ENCODE data around the gene TLR9.

Gene TLR9

GRCh38 chr3:52240886-52241370 lies 15.5 kb upstream of the TLR9 start:
- TF ChIP-seq CREB1 (IDR thresholded peaks at IDR 0.05; ENCODE audit: low read depth) (no peak), RAD21 (IDR thresholded peaks at IDR 0.05; ENCODE audit: low read depth) (no peak), CEBPB (IDR thresholded peaks at IDR 0.05) (0 out of 2 replicates have a peak, but pooled peaks have one; percentile 11), NFIC (IDR thresholded peaks at IDR 0.05) (peak; percentile 76), USF1 (IDR thresholded peaks at IDR 0.05) (no peak), EP300 (IDR thresholded peaks at IDR 0.05; ENCODE audit: borderline replicate concordance) (no peak)
- TF ChIP-seq, protein P1, sequence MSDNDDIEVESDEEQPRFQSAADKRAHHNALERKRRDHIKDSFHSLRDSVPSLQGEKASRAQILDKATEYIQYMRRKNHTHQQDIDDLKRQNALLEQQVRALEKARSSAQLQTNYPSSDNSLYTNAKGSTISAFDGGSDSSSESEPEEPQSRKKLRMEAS (IDR thresholded peaks at IDR 0.05), result no peak

DNA sequence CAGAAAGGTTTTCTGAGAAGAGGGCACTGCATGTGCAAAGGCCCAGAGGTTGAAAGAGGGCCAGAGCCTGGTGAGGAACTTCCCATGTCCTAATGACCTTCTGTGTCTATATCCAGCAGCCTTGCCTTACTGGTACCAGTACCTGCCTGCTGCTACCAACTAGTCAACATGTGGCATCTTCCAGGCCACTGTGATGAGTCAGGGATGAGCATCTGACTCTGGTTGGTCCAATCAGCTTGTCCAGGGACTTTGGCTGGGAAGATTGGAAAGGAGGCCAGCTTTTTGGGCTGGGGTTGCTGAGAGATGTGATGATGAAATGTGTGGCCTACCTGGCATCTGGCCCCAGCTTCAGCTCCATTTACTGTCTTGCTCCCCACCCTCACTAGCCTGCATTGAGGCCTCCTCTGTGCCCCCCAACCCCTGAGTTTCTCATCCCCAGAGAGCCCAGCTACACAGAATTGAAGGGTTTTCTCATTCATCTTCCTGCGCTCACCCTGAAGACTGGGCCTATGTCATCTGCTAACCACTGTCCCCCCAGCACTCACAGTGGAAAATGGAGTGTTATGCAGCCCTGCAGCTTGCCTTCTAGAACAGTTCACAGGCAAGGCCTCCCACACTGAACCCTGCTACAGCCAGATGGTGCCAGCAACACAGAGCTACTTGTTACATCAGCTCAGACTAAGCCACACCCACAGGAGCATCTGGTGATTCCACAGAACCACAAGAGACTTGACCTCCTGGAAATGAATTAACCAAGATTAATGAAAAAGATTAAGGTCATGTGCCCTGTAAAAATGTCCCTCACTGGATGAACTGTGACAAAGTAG lies 14.8 kb upstream of the TLR9 start:
- TF ChIP-seq, protein P1 (IDR thresholded peaks at IDR 0.05), result no peak
- TF ChIP-seq YY1 (IDR thresholded peaks at IDR 0.05; ENCODE audit: low read depth) (no peak), FOXM1 (IDR thresholded peaks at IDR 0.05; ENCODE audit: borderline replicate concordance, low read depth) (no peak), NFIC (IDR thresholded peaks at IDR 0.05) (no peak), TAF1 (IDR thresholded peaks at IDR 0.05; ENCODE audit: low read depth) (no peak), CREB1 (IDR thresholded peaks at IDR 0.05; ENCODE audit: low read depth) (no peak), EP300 (IDR thresholded peaks at IDR 0.05; ENCODE audit: borderline replicate concordance) (no peak), RAD21 (IDR thresholded peaks at IDR 0.05; ENCODE audit: low read depth) (no peak), TCF12 (IDR thresholded peaks at IDR 0.05; ENCODE audit: low read depth) (no peak), ZBTB7A (IDR thresholded peaks at IDR 0.05; ENCODE audit: low read depth) (no peak), CEBPB (IDR thresholded peaks at IDR 0.05) (no peak), USF1 (IDR thresholded peaks at IDR 0.05) (no peak), EGR1 (IDR thresholded peaks at IDR 0.05) (no peak), TEAD4 (IDR thresholded peaks at IDR 0.05) (no peak)
- TF ChIP-seq, protein P2, sequence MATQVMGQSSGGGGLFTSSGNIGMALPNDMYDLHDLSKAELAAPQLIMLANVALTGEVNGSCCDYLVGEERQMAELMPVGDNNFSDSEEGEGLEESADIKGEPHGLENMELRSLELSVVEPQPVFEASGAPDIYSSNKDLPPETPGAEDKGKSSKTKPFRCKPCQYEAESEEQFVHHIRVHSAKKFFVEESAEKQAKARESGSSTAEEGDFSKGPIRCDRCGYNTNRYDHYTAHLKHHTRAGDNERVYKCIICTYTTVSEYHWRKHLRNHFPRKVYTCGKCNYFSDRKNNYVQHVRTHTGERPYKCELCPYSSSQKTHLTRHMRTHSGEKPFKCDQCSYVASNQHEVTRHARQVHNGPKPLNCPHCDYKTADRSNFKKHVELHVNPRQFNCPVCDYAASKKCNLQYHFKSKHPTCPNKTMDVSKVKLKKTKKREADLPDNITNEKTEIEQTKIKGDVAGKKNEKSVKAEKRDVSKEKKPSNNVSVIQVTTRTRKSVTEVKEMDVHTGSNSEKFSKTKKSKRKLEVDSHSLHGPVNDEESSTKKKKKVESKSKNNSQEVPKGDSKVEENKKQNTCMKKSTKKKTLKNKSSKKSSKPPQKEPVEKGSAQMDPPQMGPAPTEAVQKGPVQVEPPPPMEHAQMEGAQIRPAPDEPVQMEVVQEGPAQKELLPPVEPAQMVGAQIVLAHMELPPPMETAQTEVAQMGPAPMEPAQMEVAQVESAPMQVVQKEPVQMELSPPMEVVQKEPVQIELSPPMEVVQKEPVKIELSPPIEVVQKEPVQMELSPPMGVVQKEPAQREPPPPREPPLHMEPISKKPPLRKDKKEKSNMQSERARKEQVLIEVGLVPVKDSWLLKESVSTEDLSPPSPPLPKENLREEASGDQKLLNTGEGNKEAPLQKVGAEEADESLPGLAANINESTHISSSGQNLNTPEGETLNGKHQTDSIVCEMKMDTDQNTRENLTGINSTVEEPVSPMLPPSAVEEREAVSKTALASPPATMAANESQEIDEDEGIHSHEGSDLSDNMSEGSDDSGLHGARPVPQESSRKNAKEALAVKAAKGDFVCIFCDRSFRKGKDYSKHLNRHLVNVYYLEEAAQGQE (IDR thresholded peaks at IDR 0.05; ENCODE audit: low read depth), result no peak

- TF ChIP-seq EGR1 (IDR thresholded peaks at IDR 0.05), result peak; percentile 77
- peak; percentile 22; the same call in 1 of the 2 replicates for TF ChIP-seq TCF12 (IDR thresholded peaks at IDR 0.05; ENCODE audit: low read depth)
- TF ChIP-seq, protein P1 (IDR thresholded peaks at IDR 0.05), result peak; percentile 21; the same call in 1 of the 2 replicates
- TF ChIP-seq USF1 (IDR thresholded peaks at IDR 0.05), result 0 out of 2 replicates have a peak, but pooled peaks have one; percentile 8
- TF ChIP-seq RAD21 (IDR thresholded peaks at IDR 0.05; ENCODE audit: low read depth), result no peak
- no peak for TF ChIP-seq CEBPB (IDR thresholded peaks at IDR 0.05)
- no peak for TF ChIP-seq EP300 (IDR thresholded peaks at IDR 0.05; ENCODE audit: borderline replicate concordance)
- no peak for TF ChIP-seq TEAD4 (IDR thresholded peaks at IDR 0.05)
- TF ChIP-seq NFIC (IDR thresholded peaks at IDR 0.05), result no peak
- TF ChIP-seq CREB1 (IDR thresholded peaks at IDR 0.05; ENCODE audit: low read depth), result no peak
- TF ChIP-seq ZBTB7A (IDR thresholded peaks at IDR 0.05; ENCODE audit: low read depth), result peak; percentile 96
- TF ChIP-seq YY1 (IDR thresholded peaks at IDR 0.05; ENCODE audit: low read depth), result peak; percentile 77
- no peak for TF ChIP-seq FOXM1 (IDR thresholded peaks at IDR 0.05; ENCODE audit: borderline replicate concordance, low read depth)
- TF ChIP-seq, protein P2 (IDR thresholded peaks at IDR 0.05; ENCODE audit: low read depth), result no peak
- TF ChIP-seq TAF1 (IDR thresholded peaks at IDR 0.05; ENCODE audit: low read depth), result peak; percentile 41
Observed at GRCh38 chr3:52238761-52239701, 13.6 kb upstream of the TLR9 start, which contains the start of gene TWF2. Gene TWF2, minus strand, starts transcription at chr3:52239158. Its CDS starts 142 bp downstream, at chr3:52239016.

All from Ishikawa (cell line).